ENCODE measurements around the gene HSPB9. TPM values are rescaled to one million over a fixed set of nuclear protein-coding genes. Genes with fewer than 3 reads are reported as not detected.

HSPB9 gene
- total RNA-seq, 1 experiment from 2014 or later, result not detected

- no peak overlapping the region for H3K4me3 ChIP-seq (replicated peaks in 1 of 2; ENCODE audit: low read depth in 1 of 2, low read length in 2 of 2)
- no peaks in the 10 kb centered on the region for H4K20me1 ChIP-seq (ENCODE audit: insufficient read depth)
- no TSS peak for BruUV-seq (replicated peaks)
- H2AFZ ChIP-seq (ENCODE audit: low read depth, low read length, poor library complexity, severe bottlenecking), result no peak overlapping the region
- H3K9me2 ChIP-seq (ENCODE audit: insufficient read depth), result no peaks in the 10 kb centered on the region
- H3K79me2 ChIP-seq (ENCODE audit: insufficient read depth, low read length), result no peaks in the 10 kb centered on the region
- intact Hi-C loops (cut with micrococcal nuclease), result loop anchor here (5.0 kb wide), 1 partner anchor 141 kb away; no protein-coding TSS in a partner anchor
- no peaks in the 10 kb centered on the region for H3K9me3 ChIP-seq (ENCODE audit: control insufficient read depth in 1 of 2, insufficient read depth in 1 of 2, low read depth in 1 of 2, low read length in 2 of 2)
- DNase-seq (ENCODE audit: low read depth, low spot score), result no peak
- no peak overlapping the region for H3K27ac ChIP-seq (ENCODE audit: low read depth, low read length)
- ChIA-PET RAD21 (ENCODE audit: low non-redundant PET in 1 of 2, low total read pairs in 2 of 2, uncharacterized antibody in 2 of 2, unreplicated experiment in 2 of 2) (no interaction called here), POLR2A (no interaction called here), CTCF (interaction anchor here (1.3 to 1.8 kb wide), 4 partner anchors 10 to 84 kb away, joined by 3 to 5 read pairs (median 4); partner anchors contain the start of gene NKIRAS2)
- H3K4me1 ChIP-seq (ENCODE audit: control insufficient read depth in 1 of 2, insufficient read depth in 2 of 2, low read length in 2 of 2), result peaks cover 7 to 24% of the 10 kb centered on the region in 2 experiments; a peak in 3 of 4 replicates
- no peak for ATAC-seq
- H3K27me3 ChIP-seq (ENCODE audit: insufficient read depth, low read length), result no peaks in the 10 kb centered on the region
- no peak overlapping the region for H3K9ac ChIP-seq (ENCODE audit: low read length)
- TF ChIP-seq POLR2AphosphoS5 (IDR thresholded peaks at IDR 0.05; ENCODE audit: low read depth, low read length), result no peak
- TF ChIP-seq, protein P1, sequence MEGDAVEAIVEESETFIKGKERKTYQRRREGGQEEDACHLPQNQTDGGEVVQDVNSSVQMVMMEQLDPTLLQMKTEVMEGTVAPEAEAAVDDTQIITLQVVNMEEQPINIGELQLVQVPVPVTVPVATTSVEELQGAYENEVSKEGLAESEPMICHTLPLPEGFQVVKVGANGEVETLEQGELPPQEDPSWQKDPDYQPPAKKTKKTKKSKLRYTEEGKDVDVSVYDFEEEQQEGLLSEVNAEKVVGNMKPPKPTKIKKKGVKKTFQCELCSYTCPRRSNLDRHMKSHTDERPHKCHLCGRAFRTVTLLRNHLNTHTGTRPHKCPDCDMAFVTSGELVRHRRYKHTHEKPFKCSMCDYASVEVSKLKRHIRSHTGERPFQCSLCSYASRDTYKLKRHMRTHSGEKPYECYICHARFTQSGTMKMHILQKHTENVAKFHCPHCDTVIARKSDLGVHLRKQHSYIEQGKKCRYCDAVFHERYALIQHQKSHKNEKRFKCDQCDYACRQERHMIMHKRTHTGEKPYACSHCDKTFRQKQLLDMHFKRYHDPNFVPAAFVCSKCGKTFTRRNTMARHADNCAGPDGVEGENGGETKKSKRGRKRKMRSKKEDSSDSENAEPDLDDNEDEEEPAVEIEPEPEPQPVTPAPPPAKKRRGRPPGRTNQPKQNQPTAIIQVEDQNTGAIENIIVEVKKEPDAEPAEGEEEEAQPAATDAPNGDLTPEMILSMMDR (IDR thresholded peaks at IDR 0.05 in 2 of 3, conservative IDR thresholded peaks at IDR 0.05 in 1 of 3; ENCODE audit: borderline replicate concordance in 1 of 3, insufficient read depth in 1 of 3, low read depth in 2 of 3, low read length in 2 of 3), result no peak
- no peak for TF ChIP-seq JUND (IDR thresholded peaks at IDR 0.05)
- TF ChIP-seq RAD21 (IDR thresholded peaks at IDR 0.05; ENCODE audit: low read depth), result no peak
- no peak for TF ChIP-seq SIN3A (IDR thresholded peaks at IDR 0.05; ENCODE audit: low read depth)
- no peak for TF ChIP-seq SRF (IDR thresholded peaks at IDR 0.05; ENCODE audit: low read depth)
- no peak for TF ChIP-seq ZNF274 (IDR thresholded peaks at IDR 0.05; ENCODE audit: low read depth, low read length)
- no peak for TF ChIP-seq ZFX (IDR thresholded peaks at IDR 0.05)
- no peak overlapping the region for H3K4me2 ChIP-seq (ENCODE audit: low read length)
- no peaks in the 10 kb centered on the region for H3K36me3 ChIP-seq (ENCODE audit: control insufficient read depth in 1 of 2, insufficient read depth in 2 of 2, low read length in 2 of 2)
Measured at GRCh38 chr17:42103221-42103954, 19.2 kb upstream of the HSPB9 start.
